NCI-H187 treated with DMSO at 0.1 percent for 48 hours (cell line): ENCODE measurements around the gene KRT86.
"Not testable (repeated sequence)": the region's sequence is repeated elsewhere in the genome, so short reads cannot be mapped to it uniquely, and the experiment has no call there.

Experiments
- DNase-seq: peaks from one replicate; lab custom pipeline; 2025; lab: John Stamatoyannopoulos, UW

Gene KRT86

DNA sequence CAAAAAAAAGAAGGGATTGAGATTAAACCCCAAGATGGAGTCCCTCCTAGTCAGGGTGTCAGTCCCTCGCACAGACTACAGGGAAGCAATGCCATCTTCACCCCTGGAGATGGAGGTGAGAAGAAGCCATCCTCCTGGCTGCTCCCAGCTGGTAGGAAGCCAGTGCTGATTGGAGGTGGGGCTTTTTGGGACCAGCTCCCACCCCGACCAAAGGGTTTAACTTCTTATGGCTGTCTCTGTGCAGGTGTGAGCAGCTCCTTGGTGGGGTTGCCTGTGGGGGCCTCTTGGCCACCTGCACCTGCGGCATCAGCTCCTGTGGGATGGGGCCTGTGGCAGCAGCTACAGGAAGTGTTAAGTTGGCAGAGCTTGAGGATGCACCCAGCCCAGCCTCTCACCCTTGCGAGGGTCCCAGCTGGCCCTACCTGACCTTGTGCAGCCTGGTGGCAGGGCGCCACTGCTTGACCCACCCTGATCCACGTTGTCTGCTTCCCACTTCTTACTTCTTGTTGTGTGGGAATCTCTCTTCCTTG, 3.8 kb upstream of the KRT86 start:
- DNase-seq: no peak

DNA sequence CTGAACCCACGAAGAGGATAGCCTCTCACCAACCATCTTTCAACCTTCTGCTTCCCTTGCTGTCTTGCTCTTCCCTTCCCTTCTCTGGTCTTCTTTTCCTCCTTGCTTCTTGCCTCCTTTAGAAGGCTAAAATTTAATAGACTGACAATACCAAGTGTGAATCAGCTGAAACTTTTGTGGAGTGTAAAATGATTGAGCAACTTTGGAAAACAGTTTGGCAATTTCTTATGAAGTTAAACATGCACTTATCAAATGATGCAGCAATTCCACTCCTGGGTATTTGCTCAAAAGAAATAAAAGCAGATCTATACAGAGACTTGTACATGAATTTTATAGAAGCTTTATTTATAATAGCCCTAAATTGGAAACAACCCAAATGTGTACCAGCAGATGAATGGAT, 3.3 kb upstream of the KRT86 start:
- DNase-seq: no peak

DNA sequence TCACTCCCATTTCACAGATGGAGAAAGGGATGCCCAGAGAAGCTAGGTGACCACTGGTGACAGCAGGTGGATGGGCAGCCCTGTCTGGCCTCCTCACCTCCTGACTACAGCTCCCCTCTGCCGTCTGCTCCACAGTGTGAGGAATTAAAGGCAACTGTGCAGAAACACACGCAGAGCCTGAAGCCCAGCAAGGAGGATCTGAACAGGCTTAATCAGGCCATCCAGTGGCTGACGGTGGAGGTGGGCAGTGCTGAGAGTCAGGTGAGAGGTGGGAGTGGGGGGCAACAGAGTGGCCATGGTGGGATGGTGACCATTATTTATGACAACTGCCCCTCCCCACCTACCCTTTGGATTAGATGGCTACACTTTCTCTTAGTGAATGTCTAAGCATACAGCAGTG, 1.2 kb downstream of the KRT86 start:
- DNase-seq: no peak

GRCh38 chr12:52277486-52278245, 3.2 kb downstream of the KRT86 start:
- no peak for DNase-seq

- no peak for DNase-seq
Observed at GRCh38 chr12:52278575-52279421, 4.4 kb downstream of the KRT86 start.

- DNase-seq: no peak
Observed at GRCh38 chr12:52279422-52280318, 5.2 kb downstream of the KRT86 start.

GRCh38 chr12:52280319-52280795, 5.9 kb downstream of the KRT86 start:
- no peak for DNase-seq

- DNase-seq: no peak
Observed at GRCh38 chr12:52280796-52281560, 6.5 kb downstream of the KRT86 start.

GRCh38 chr12:52284562-52285171, 10.2 kb downstream of the KRT86 start:
- no peak for DNase-seq

DNA sequence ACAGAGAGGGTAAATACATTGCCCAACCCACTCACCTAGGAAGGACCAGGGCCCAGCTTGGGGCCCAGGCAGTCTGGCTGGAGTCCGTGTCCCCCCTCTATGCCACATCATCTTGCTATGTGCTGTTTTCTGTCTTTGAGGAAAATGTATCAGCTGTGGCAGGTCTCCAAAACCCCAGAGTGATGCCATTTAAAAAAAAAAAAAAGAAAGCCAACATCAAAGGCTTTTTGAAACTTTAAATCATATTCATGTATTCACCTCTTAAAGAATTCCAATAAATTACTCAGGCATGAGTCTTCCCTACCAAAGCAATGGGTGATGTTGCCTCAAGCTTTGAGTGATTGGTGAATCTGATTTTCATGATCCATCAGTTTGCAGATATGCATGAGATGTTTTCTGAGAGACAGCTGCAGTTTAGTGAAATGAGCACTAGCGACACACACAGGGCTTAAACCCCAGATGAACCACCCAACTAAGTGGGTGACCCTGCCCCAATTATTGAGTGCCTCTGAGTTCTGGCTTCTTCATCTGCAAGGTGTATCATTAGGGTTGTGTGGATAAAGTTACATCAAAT, 10.8 kb downstream of the KRT86 start:
- DNase-seq: no peak

DNA sequence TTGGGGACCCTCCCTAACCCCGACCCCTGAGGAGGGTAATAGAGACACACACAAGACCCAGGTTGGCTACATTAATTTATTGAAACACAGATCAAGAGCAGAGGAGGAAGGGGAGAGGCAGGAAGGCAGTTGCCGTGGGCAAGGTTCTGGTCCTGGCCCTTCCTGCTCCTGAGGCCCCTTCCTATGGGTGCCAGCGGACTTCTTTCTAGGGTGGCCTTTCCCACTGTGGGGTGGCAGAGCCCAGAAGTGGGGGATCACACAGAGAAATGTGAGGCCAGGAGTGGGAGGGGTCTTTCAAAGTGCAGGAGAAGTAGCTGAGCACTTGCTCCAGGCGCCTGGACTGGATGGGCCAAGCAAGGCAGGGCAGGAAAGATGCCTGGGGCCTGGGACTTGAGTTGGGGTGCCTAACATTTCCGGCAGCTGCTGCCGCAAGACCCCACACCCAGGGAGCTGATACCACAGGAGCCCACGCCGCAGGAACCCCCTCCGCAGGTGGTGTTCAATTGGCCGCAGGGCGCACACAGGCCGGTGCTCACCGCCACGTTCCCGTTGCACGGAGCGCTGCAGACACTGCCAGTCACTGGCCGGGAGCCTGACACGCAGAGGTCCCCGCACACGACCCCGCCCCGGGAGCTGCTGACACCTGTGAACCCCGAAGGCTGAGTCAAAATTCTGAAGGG, 11.5 kb downstream of the KRT86 start:
- no peak for DNase-seq

GRCh38 chr12:52286857-52287785, 12.7 kb downstream of the KRT86 start:
- not testable (repeated sequence) for DNase-seq

DNA sequence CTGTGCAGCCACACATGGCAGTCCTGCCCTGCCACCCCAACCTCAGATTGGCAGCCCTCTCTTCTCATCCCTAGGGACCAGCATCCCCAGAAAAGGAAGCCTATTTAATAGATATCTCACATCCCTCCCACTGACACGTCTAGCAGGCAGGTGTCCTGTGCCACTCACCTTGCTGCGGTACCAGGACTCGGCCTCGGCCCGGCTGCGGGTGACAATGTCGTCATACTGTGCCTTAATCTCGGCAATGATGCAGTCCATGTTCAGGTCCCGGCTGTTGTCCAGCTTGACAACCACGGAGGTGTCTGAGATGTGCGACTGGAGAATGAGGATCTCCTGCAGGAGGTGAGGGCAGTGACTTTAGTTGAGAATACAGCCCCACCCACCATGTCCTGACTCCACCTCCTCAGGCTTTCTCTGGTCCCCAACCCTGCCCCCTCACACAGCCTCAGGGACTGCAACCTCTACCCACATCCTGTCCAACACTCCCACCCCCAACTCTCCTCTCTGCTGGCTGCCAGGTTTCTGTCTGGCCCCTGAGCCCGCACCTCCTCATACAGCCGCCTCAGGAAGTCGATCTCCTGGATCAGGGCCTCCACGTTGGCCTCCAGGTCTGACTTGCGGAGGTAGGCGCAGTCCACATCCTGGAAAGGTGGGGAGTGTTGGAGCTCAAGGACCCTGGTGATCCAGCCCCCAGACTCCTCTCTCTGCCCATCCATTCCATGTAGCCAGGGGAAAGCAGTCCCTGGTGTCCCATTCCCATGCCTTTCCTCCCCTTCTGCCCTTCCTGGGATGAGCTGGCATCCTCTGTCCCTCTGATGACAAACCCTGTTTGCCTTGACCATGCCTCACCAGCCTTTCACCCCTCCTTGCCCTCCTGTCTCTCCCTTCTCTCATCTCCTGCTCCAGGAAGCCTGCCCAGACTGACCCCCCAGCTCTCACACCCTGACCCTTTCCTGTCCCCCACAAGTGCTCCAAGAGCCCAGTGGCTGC, 13.7 kb downstream of the KRT86 start:
- DNase-seq: not testable (repeated sequence)

- not testable (repeated sequence) for DNase-seq
Observed at GRCh38 chr12:52290483-52291134, 16.2 kb downstream of the KRT86 start.

DNA sequence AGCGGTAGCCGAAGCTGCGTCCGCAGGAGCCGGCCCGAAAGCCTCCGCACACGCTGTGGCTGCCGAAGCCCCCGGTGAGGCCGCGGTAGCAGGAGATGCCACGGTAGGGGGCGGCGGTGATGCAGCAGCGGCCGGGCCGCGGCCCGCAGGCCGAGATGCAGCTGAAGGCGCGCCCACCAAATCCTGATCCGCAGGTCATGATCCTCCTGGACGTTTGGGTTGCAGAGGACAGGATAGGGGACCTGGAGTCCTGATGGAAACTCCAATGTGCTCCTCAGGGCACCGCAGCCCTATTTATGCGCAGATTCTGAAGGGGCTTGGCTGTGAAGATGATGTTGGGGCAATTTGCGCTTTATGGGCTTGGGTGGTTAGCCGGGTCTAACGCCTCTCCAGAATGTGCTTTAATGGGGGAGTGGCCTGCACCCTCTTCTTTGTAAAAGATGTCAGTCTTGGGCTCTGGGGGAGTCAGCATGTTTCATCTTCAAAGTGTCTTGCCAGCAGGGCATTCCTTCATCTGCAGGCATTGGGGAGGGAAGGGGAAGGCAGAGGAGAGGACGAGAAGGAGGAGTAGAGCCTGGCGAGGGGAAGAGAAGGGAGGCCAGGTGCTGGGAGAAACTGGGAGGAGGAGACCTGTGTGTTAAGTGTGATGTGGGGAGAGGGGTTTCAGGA, 17.0 kb downstream of the KRT86 start, which contains the start of gene KRT81:
Gene KRT81 (minus strand): TSS at position 268 of the 669 bp plus-strand sequence. CDS start 69 bp downstream, at position 199.
- no peak for DNase-seq

DNA sequence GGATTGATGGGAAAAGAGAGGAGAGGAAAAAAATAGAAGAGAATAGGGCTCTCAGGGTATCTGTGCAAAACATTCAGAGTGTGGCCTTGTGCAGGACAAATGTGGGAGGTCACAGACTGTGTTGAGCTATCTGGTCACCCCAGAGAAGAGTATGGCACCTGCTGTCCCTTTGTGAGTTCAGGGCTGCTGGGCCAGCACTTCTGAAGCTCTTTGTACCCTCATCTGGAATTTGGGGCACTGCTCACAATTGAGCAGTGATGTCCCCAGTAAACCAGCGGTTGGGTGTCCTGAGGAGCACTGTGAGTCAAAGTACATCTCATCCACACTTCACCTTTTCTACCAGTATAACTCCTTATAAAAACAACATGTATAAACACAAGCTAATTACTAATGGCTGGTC, 19.5 kb downstream of the KRT86 start:
- no peak for DNase-seq
